ENCODE data around the gene TMBIM6.
A peak's percentile ranks its signal among the peaks of the same experiment; 100 is the strongest.

Gene TMBIM6

GRCh38 chr12:49809906-49810389, 68.6 kb downstream of the TMBIM6 start:
- DNase-seq: peak in 1 of 10 donors; percentile 91
- intact Hi-C loops (cut with DNase I): no loop called here

- peak in 1 of 10 donors; percentile 57 for DNase-seq
- intact Hi-C loops (cut with DNase I): no loop called here
Observed at GRCh38 chr12:49811136-49811535, 69.8 kb downstream of the TMBIM6 start.

- intact Hi-C loops (cut with DNase I): no loop called here
- DNase-seq: no peak
Observed at GRCh38 chr12:49811961-49812401, 70.6 kb downstream of the TMBIM6 start.

GRCh38 chr12:49813131-49813530, 71.8 kb downstream of the TMBIM6 start:
- intact Hi-C loops (cut with DNase I): no loop called here
- DNase-seq: no peak
